ENCODE data around the gene RPL37A. TPM values are rescaled to one million over a fixed set of nuclear protein-coding genes. Genes with fewer than 3 reads are reported as not detected.

The RPL37A gene
- total RNA-seq, 1 donor from 2014 or later: 493 TPM

- Histone ChIP-seq H3K36me3 (peaks cover 13 to 34% of the 10 kb centered on the region in 2 donors), H3K27me3 (no peaks in the 10 kb centered on the region), H3K4me1 (no peaks in the 10 kb centered on the region), H3K4me3 (no peak overlapping the region), H3K27ac (no peak overlapping the region), H3K9me3 (no peaks in the 10 kb centered on the region)
- TF ChIP-seq CTCF (IDR thresholded peaks at IDR 0.05): no peak
- intact Hi-C loops (cut with DNase I): no loop called here
- no peak for DNase-seq (ENCODE audit: low spot score in 2 of 2)
Observed at GRCh38 chr2:216464104-216464720, 34.4 kb upstream of the RPL37A start.

DNA sequence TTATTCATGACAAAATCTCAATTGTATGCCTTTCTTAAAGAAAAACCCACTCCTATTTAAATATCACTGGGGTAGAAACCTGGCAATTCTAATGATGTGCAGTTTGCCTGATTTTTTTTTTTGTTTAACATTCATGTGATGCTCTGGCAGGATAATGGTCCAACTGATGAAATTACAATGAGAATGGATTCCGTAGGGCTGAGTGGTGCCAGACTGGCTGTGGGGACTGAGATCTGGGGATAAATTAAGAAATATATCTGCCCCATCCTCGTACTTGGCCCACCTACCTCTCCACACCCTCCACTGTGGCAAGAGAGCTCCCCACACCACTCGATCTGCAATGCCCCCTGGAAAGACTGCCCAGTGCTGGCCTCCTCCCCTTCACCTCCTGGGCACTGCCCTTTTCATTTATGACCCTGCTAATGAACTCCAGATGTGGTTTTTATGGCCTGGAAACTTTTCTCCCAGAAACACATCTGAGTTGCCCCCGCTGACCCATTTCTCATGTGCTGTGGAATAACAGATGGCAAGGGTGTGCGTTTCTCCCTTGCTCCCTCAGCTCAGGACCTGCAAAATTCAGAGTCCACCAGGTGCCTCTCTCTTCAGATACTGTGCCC is 33.0 kb upstream of the RPL37A start:
- no peaks in the 10 kb centered on the region for H3K27me3 ChIP-seq
- H3K4me1 ChIP-seq: no peaks in the 10 kb centered on the region
- no peak for DNase-seq (ENCODE audit: low spot score in 2 of 2)
- H3K36me3 ChIP-seq: peaks cover 13 to 42% of the 10 kb centered on the region in 2 donors
- intact Hi-C loops (cut with DNase I): no loop called here
- H3K9me3 ChIP-seq: no peaks in the 10 kb centered on the region
- TF ChIP-seq CTCF (IDR thresholded peaks at IDR 0.05): no peak
- H3K27ac ChIP-seq: no peak overlapping the region
- H3K4me3 ChIP-seq: no peak overlapping the region

GRCh38 chr2:216467845-216468244 is 30.8 kb upstream of the RPL37A start:
- no peak for TF ChIP-seq CTCF (IDR thresholded peaks at IDR 0.05)
- H3K27ac ChIP-seq: no peak overlapping the region
- H3K4me3 ChIP-seq: no peak overlapping the region
- intact Hi-C loops (cut with DNase I): no loop called here
- DNase-seq (ENCODE audit: low spot score in 2 of 2): no peak
- peaks cover 17 to 47% of the 10 kb centered on the region in 2 donors for H3K36me3 ChIP-seq
- no peaks in the 10 kb centered on the region for H3K27me3 ChIP-seq
- H3K9me3 ChIP-seq: no peaks in the 10 kb centered on the region
- no peaks in the 10 kb centered on the region for H3K4me1 ChIP-seq

- no peaks in the 10 kb centered on the region for H3K9me3 ChIP-seq
- no peak for DNase-seq (ENCODE audit: low spot score in 2 of 2)
- H3K27ac ChIP-seq: no peak overlapping the region
- peaks cover 17 to 48% of the 10 kb centered on the region in 2 donors for H3K36me3 ChIP-seq
- H3K27me3 ChIP-seq: no peaks in the 10 kb centered on the region
- no peaks in the 10 kb centered on the region for H3K4me1 ChIP-seq
- TF ChIP-seq CTCF (IDR thresholded peaks at IDR 0.05): no peak
- intact Hi-C loops (cut with DNase I): no loop called here
- H3K4me3 ChIP-seq: no peak overlapping the region
Observed at GRCh38 chr2:216469661-216470060, 29.0 kb upstream of the RPL37A start.

DNA sequence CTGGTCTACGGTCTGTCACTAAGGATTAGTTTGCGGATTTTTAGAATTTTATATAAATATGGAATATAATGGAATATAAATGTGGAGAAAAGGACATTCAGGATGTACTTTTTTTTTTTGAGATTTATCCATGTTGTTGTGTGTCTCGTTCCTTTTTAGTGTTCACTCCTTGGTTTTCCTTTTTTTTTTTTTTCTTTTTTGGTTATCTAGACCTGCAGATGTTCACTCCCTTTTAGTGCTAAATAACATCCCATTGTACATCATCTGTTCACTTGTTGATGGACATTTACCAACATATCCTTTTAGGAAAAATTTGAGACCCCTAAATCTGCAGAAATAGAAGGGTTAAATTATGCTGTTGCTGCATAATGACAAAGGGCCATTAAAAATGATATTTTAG is 25.5 kb upstream of the RPL37A start:
- Histone ChIP-seq H3K4me3 (no peak overlapping the region), H3K9me3 (no peaks in the 10 kb centered on the region), H3K27ac (no peak overlapping the region), H3K27me3 (no peaks in the 10 kb centered on the region), H3K4me1 (no peaks in the 10 kb centered on the region), H3K36me3 (peaks cover 29 to 39% of the 10 kb centered on the region in 2 donors)
- no peak for DNase-seq (ENCODE audit: low spot score in 2 of 2)
- intact Hi-C loops (cut with DNase I): no loop called here
- no peak for TF ChIP-seq CTCF (IDR thresholded peaks at IDR 0.05)
